ENCODE data around the gene RUNDC1.
A peak's percentile ranks its signal among the peaks of the same experiment; 100 is the strongest.
"Not testable (repeated sequence)": the region's sequence is repeated elsewhere in the genome, so short reads cannot be mapped to it uniquely, and the experiment has no call there.

The RUNDC1 gene

GRCh38 chr17:42980274-42980765 lies at the start of gene RUNDC1:
Gene RUNDC1 (plus strand): TSS chr17:42980565. CDS start chr17:42980577, 12 bp downstream.
- DNase-seq: peak; percentile 69

GRCh38 chr17:42937712-42938596 lies 42.4 kb upstream of the RUNDC1 start:
- peak; percentile 28 for DNase-seq

- DNase-seq: no peak
Measured at GRCh38 chr17:42944211-42944610, 36.2 kb upstream of the RUNDC1 start.

GRCh38 chr17:42946812-42947211 lies 33.6 kb upstream of the RUNDC1 start:
- no peak for DNase-seq

- no peak for DNase-seq
Measured at GRCh38 chr17:42950044-42950783, 30.2 kb upstream of the RUNDC1 start.

- no peak for DNase-seq
Measured at GRCh38 chr17:42953669-42954068, 26.7 kb upstream of the RUNDC1 start.

- peak; percentile 92 for DNase-seq
Measured at GRCh38 chr17:42964161-42964932, 16.0 kb upstream of the RUNDC1 start, which contains the start of gene AARSD1. Gene AARSD1 (minus strand): TSS chr17:42964454. CDS start chr17:42964440, 14 bp downstream.

- no peak for DNase-seq
Measured at GRCh38 chr17:42967925-42968324, 12.4 kb upstream of the RUNDC1 start.

- DNase-seq: no peak
Measured at GRCh38 chr17:42969001-42969581, 11.3 kb upstream of the RUNDC1 start.

GRCh38 chr17:42971589-42971988 lies 8.8 kb upstream of the RUNDC1 start:
- no peak for DNase-seq

GRCh38 chr17:42973323-42973722 lies 7.0 kb upstream of the RUNDC1 start:
- not testable (repeated sequence) for DNase-seq

- no peak for DNase-seq
Measured at GRCh38 chr17:42975265-42975664, 5.1 kb upstream of the RUNDC1 start.

GRCh38 chr17:42975701-42976100 lies 4.7 kb upstream of the RUNDC1 start:
- not testable (repeated sequence) for DNase-seq

- DNase-seq: peak; percentile 16
Measured at GRCh38 chr17:42979511-42980273, 673 bp upstream of the RUNDC1 start, which contains the start of gene PTGES3L. Gene PTGES3L (minus strand): TSS chr17:42980080. CDS start chr17:42980053, 27 bp downstream.

- DNase-seq: peak; percentile 25
Measured at GRCh38 chr17:42980766-42981397, 517 bp downstream of the RUNDC1 start.

GRCh38 chr17:42982266-42982665 lies 1.9 kb downstream of the RUNDC1 start:
- no peak for DNase-seq

GRCh38 chr17:42985225-42985624 lies 4.9 kb downstream of the RUNDC1 start:
- DNase-seq: no peak

- DNase-seq: no peak
Measured at GRCh38 chr17:42989141-42989540, 8.8 kb downstream of the RUNDC1 start.

- peak; percentile 6 for DNase-seq
Measured at GRCh38 chr17:42989726-42990652, 9.6 kb downstream of the RUNDC1 start.

- DNase-seq: no peak
Measured at GRCh38 chr17:42991471-42991870, 11.1 kb downstream of the RUNDC1 start.
